ENCODE data around the gene NCOA3. TPM values are rescaled to one million over a fixed set of nuclear protein-coding genes. Genes with fewer than 3 reads are reported as not detected.

Gene NCOA3
- total and polyA plus RNA-seq, 10 of the 15 experiments (the other 5 are each of a cell fraction or from before 2014, with no cell fraction given): 16.9 to 96.2 (median 73.6) TPM

DNA sequence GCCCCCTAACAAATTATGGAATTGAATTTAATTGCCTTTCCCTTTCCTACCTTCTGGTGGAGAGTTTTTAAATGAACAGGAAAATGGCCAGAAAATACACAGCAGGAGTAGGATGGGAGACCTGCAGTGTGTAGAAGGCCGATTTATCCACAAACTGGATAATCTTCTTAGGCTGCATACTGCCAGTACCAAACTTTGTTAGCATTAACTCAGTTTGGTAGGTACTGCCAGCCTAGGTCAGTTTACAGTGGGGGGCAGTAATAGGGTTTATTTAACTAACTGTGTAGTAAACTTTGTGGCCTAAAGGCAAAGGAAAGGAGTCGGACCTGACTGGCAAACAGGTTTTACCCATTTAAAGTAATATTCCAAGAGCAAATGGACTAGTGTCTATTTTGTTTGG, 4.6 kb downstream of the NCOA3 start:
- peak overlapping the region; percentile 75 for H3K4me3 ChIP-seq
- H3K36me3 ChIP-seq (ENCODE audit: control insufficient read depth in 2 of 2, insufficient read depth in 2 of 2, low read length in 1 of 2): no peaks in the 10 kb centered on the region; a peak in 2 of 4 replicates
- intact Hi-C loops (cut with micrococcal nuclease; ENCODE audit: unreplicated experiment): no loop called here
- H3K27ac ChIP-seq (ENCODE audit: control insufficient read depth, insufficient read depth): peak overlapping the region; percentile 47
- WGBS (ENCODE audit: insufficient coverage, insufficient replicate concordance, low lambda C conversion rate, missing lambda C conversion rate): 18% methylated on average over 2 of the region's 2 CpGs
- DNase-seq (ENCODE audit: low read depth, low spot score) (no peak), FAIRE-seq (no peak), ATAC-seq (peak; percentile 4; the same call in 2 of the 3 replicates)
- H4K20me1 ChIP-seq (ENCODE audit: control insufficient read depth, insufficient read depth): no peaks in the 10 kb centered on the region
- RAD21 ChIA-PET (ENCODE audit: unreplicated experiment): interaction anchor here (0.7 to 4.9 kb wide), 8 partner anchors 13 to 115 kb away, joined by 3 to 66 read pairs (median 4); no protein-coding TSS in a partner anchor
- CTCF ChIA-PET: interaction anchor here (0.6 to 1.7 kb wide), 3 partner anchors 58 to 265 kb away, joined by 3 to 6 read pairs (median 3); no protein-coding TSS in a partner anchor
- no peaks in the 10 kb centered on the region; the same call in 1 of the 3 replicates for H3K9me3 ChIP-seq (replicated peaks; ENCODE audit: control insufficient read depth, insufficient read depth, low read length)
- TF ChIP-seq ETV6 (conservative IDR thresholded peaks at IDR 0.05 in 1 of 2, IDR thresholded peaks at IDR 0.05 in 1 of 2; ENCODE audit: borderline replicate concordance in 1 of 2, low read depth in 1 of 2): peak in 1 of 2 experiments; percentile 96; a peak in 1 of 4 replicates
- no peak for TF ChIP-seq NRF1 (conservative IDR thresholded peaks at IDR 0.05; ENCODE audit: low read depth, low read length)
- SMC1A ChIA-PET (ENCODE audit: uncharacterized antibody, unreplicated experiment): interaction anchor here (1.3 to 4.5 kb wide), 7 partner anchors 14 to 103 kb away, joined by 3 to 38 read pairs (median 26); no protein-coding TSS in a partner anchor
- peaks cover 26% of the 10 kb centered on the region for H3K4me1 ChIP-seq (ENCODE audit: control insufficient read depth, insufficient read depth, low read length)
- peaks cover 98% of the 10 kb centered on the region for H3K79me2 ChIP-seq (ENCODE audit: control insufficient read depth, insufficient read depth, low read length)
- H3K27me3 ChIP-seq (replicated peaks in 1 of 2; ENCODE audit: control insufficient read depth in 2 of 2, insufficient read depth in 2 of 2, low read length in 1 of 2): no peaks in the 10 kb centered on the region
- POLR2A ChIA-PET: interaction anchor here (0.7 to 7.6 kb wide), 4 partner anchors 9 to 93 kb away, joined by 3 to 123 read pairs (median 9); no protein-coding TSS in a partner anchor
- TSS peak; percentile 7 for BruUV-seq (replicated peaks)
- H3K9ac ChIP-seq (ENCODE audit: control insufficient read depth, insufficient read depth, low read length): peak overlapping the region; percentile 45
- in situ Hi-C loops (cut with MboI): no loop called here
- H3K4me2 ChIP-seq (ENCODE audit: control insufficient read depth, insufficient read depth): peak overlapping the region; percentile 61
- no peak overlapping the region for H2AFZ ChIP-seq (ENCODE audit: control insufficient read depth, low read depth, low read length)

DNA sequence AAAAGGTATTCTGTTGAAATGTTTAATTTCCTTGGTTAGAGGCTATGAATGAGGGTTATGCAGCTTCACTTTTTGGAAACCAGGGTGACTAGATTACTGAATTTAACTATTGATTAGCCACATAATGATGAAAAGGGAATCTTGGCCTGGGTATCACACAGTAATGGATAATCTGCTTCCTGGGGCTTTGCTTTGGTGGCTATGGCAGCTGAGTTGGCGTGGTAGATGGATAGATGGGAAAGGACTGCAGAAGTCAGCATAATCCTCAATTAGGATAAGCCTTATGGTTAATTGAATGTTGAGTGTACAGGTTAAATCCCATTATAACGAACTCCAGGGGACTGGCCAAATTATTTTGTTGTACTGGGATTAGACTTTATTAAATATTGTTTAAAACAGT, 5.2 kb downstream of the NCOA3 start:
- ChIA-PET CTCF (interaction anchor here (0.6 to 3.0 kb wide), 5 partner anchors 19 to 123 kb away, joined by 3 to 13 read pairs (median 4); no protein-coding TSS in a partner anchor), RAD21 (ENCODE audit: unreplicated experiment) (interaction anchor here (1.0 to 4.9 kb wide), 13 partner anchors 14 to 115 kb away, joined by 3 to 66 read pairs (median 5); no protein-coding TSS in a partner anchor), SMC1A (ENCODE audit: uncharacterized antibody, unreplicated experiment) (interaction anchor here (0.6 to 4.5 kb wide), 18 partner anchors 14 to 118 kb away, joined by 3 to 38 read pairs (median 8); no protein-coding TSS in a partner anchor), POLR2A (interaction anchor here (0.8 to 3.4 kb wide), 10 partner anchors 14 to 233 kb away, joined by 3 to 28 read pairs (median 6); no protein-coding TSS in a partner anchor)
- H4K20me1 ChIP-seq (ENCODE audit: control insufficient read depth, insufficient read depth): no peaks in the 10 kb centered on the region
- H3K36me3 ChIP-seq (ENCODE audit: control insufficient read depth in 2 of 2, insufficient read depth in 2 of 2, low read length in 1 of 2): no peaks in the 10 kb centered on the region; a peak in 2 of 4 replicates
- 35% methylated on average over 2 of the region's 2 CpGs for WGBS (ENCODE audit: insufficient coverage, insufficient replicate concordance, low lambda C conversion rate, missing lambda C conversion rate)
- no peaks in the 10 kb centered on the region; the same call in 1 of the 3 replicates for H3K9me3 ChIP-seq (replicated peaks; ENCODE audit: control insufficient read depth, insufficient read depth, low read length)
- peak overlapping the region; percentile 75 for H3K4me3 ChIP-seq
- peak overlapping the region; percentile 47 for H3K27ac ChIP-seq (ENCODE audit: control insufficient read depth, insufficient read depth)
- DNase-seq (ENCODE audit: low read depth, low spot score): no peak
- H3K4me2 ChIP-seq (ENCODE audit: control insufficient read depth, insufficient read depth): peak overlapping the region; percentile 61
- intact Hi-C loops (cut with micrococcal nuclease; ENCODE audit: unreplicated experiment) (no loop called here), in situ Hi-C loops (cut with MboI) (no loop called here)
- H2AFZ ChIP-seq (ENCODE audit: control insufficient read depth, low read depth, low read length): no peak overlapping the region
- FAIRE-seq: no peak
- no peaks in the 10 kb centered on the region for H3K27me3 ChIP-seq (replicated peaks in 1 of 2; ENCODE audit: control insufficient read depth in 2 of 2, insufficient read depth in 2 of 2, low read length in 1 of 2)
- peaks cover 98% of the 10 kb centered on the region for H3K79me2 ChIP-seq (ENCODE audit: control insufficient read depth, insufficient read depth, low read length)
- BruUV-seq (replicated peaks): no TSS peak
- H3K4me1 ChIP-seq (ENCODE audit: control insufficient read depth, insufficient read depth, low read length): peaks cover 26% of the 10 kb centered on the region
- H3K9ac ChIP-seq (ENCODE audit: control insufficient read depth, insufficient read depth, low read length): peak overlapping the region; percentile 36; the same call in 1 of the 2 replicates
- ATAC-seq: no peak
- TF ChIP-seq CBX3 (IDR thresholded peaks at IDR 0.05; ENCODE audit: borderline replicate concordance, low read depth) (no peak), ZNF207 (IDR thresholded peaks at IDR 0.05; ENCODE audit: borderline replicate concordance) (no peak), NR2F1 (conservative IDR thresholded peaks at IDR 0.05) (no peak), MYB (IDR thresholded peaks at IDR 0.05; ENCODE audit: borderline replicate concordance, low read depth, low read length) (no peak), ZNF217 (IDR thresholded peaks at IDR 0.05) (no peak), JUND (IDR thresholded peaks at IDR 0.05; ENCODE audit: low read depth, low read length) (no peak), CHD1 (IDR thresholded peaks at IDR 0.05; ENCODE audit: low read depth, low read length) (no peak), RBBP5 (conservative IDR thresholded peaks at IDR 0.05) (no peak), TCF12 (IDR thresholded peaks at IDR 0.05; ENCODE audit: low read depth, low read length) (no peak), SREBF2 (IDR thresholded peaks at IDR 0.05; ENCODE audit: low read length) (no peak), MEF2A (IDR thresholded peaks at IDR 0.05; ENCODE audit: insufficient read depth, low read depth, low read length) (no peak)
- TF ChIP-seq, protein P1, sequence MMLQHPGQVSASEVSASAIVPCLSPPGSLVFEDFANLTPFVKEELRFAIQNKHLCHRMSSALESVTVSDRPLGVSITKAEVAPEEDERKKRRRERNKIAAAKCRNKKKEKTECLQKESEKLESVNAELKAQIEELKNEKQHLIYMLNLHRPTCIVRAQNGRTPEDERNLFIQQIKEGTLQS (IDR thresholded peaks at IDR 0.05; ENCODE audit: borderline replicate concordance, extremely low read depth, low read depth, low read length): no peak
- TF ChIP-seq, protein P2, sequence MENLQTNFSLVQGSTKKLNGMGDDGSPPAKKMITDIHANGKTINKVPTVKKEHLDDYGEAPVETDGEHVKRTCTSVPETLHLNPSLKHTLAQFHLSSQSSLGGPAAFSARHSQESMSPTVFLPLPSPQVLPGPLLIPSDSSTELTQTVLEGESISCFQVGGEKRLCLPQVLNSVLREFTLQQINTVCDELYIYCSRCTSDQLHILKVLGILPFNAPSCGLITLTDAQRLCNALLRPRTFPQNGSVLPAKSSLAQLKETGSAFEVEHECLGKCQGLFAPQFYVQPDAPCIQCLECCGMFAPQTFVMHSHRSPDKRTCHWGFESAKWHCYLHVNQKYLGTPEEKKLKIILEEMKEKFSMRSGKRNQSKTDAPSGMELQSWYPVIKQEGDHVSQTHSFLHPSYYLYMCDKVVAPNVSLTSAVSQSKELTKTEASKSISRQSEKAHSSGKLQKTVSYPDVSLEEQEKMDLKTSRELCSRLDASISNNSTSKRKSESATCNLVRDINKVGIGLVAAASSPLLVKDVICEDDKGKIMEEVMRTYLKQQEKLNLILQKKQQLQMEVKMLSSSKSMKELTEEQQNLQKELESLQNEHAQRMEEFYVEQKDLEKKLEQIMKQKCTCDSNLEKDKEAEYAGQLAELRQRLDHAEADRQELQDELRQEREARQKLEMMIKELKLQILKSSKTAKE (IDR thresholded peaks at IDR 0.05; ENCODE audit: low read depth, poor library complexity, severe bottlenecking): no peak

All from GM12878 (cell line).